Measurements from ENCODE around the gene PLSCR1.
A peak's percentile ranks its signal among the peaks of the same experiment; 100 is the strongest.

Gene PLSCR1

DNA sequence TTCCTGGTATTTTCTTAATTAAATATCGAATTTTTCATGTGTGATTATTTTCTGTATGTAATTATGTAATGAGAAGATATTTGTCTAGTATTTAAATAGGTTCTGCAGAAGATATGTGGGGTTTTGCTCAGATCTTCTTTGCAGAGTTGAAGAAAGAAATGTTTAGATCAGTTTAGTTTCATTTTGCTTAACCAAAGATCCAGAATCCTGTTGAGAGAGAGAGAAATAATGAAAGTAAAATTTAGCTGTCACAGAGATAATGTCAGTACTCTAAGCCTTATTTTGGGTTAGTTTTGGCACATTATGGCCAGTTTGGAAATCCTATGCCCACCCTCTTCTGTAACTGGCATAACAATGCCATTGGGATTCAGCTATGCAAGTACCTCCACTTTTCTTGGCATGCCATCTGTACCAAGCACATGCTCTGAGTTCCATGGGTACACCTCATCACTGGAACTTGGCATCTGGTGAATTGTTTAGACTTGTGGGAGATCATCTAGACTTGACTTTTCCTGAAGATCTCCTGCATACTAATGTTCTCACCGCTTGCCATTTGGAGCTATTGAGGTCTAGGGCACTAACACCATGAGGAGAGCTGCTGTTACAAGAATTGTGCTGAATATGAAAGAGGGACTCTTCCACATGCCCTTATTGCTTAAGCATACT lies 30.9 kb downstream of the PLSCR1 start:
- TF ChIP-seq, protein P1, sequence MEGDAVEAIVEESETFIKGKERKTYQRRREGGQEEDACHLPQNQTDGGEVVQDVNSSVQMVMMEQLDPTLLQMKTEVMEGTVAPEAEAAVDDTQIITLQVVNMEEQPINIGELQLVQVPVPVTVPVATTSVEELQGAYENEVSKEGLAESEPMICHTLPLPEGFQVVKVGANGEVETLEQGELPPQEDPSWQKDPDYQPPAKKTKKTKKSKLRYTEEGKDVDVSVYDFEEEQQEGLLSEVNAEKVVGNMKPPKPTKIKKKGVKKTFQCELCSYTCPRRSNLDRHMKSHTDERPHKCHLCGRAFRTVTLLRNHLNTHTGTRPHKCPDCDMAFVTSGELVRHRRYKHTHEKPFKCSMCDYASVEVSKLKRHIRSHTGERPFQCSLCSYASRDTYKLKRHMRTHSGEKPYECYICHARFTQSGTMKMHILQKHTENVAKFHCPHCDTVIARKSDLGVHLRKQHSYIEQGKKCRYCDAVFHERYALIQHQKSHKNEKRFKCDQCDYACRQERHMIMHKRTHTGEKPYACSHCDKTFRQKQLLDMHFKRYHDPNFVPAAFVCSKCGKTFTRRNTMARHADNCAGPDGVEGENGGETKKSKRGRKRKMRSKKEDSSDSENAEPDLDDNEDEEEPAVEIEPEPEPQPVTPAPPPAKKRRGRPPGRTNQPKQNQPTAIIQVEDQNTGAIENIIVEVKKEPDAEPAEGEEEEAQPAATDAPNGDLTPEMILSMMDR (IDR thresholded peaks at IDR 0.05; ENCODE audit: extremely low read depth, missing control alignments): no peak

DNA sequence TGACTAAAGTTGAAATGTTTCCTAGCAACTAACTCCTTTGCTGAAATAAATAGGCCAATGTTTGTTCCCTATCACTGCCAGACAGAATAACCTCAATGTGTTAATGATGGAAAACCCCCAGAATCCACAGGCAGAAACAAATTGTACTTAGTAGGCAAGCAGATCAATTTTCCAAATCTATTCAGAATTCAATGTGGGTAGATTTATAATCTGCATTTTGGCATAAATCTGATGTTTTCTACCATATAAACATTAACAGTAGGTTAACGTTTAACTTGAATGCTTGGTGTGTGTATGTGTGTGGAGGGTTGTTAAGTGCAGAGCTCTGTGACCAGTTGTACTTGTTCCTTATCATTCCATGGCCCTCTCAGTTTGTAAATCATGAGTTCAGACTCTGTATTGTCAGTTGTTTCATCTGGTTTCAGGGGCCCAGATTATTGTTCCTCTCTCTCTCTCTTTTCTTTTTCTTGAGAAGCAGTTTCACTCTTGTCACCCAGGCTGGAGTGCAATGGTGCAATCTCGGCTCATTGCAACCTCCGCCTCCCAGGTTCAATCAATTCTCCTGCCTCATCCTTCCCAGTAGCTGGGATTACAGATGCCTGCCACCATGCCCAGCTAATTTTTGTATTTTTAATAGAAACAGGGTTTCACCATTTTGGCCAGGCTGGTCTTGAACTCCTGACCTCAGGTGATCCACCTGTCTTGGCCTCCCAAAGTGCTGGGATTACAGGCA lies 32.8 kb downstream of the PLSCR1 start:
- TF ChIP-seq, protein P1 (IDR thresholded peaks at IDR 0.05; ENCODE audit: extremely low read depth, missing control alignments): no peak
- DNase-seq (ENCODE audit: low spot score): no peak

More for the DNA sequence above, 30.9 kb downstream of the PLSCR1 start:
- DNase-seq (ENCODE audit: low spot score): no peak

DNA sequence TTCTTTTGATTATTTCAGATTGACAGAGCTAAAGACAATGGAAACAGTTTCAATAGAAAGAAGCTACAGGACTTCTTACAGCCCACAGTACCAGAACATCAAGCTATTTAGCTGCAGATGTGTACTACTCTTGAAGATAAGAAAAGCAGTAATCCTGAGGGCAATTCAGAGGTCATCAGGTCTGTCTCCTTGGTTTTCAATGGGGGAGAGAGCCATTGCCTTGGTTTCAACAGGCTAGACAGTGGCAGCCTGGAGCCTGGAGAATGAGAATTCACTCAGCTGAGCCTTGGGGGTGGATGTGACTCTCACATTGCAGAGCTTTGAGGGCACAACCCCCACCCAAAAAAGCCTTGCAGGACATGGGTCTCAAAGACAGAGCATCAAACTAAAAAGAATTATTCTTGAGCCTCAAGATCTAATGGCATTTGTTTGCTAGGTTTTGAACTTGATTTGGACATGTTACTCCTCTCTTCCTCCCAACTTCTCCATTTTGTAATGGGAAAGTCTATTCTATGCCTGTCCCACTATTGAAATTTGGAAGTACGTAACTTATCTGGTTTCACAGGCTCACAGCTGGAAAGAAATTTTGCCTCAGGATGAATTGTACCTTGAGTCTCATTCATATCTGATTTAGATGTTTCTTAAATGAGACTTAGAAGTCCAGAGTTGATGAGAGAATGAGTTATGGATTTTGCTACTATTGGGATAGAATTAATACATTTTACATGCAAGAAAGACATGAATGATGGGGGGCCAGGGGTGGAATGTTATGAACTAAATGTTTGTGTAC lies 36.9 kb downstream of the PLSCR1 start:
- no peak for DNase-seq (ENCODE audit: low spot score)
- TF ChIP-seq, protein P1 (IDR thresholded peaks at IDR 0.05; ENCODE audit: extremely low read depth, missing control alignments): no peak

DNA sequence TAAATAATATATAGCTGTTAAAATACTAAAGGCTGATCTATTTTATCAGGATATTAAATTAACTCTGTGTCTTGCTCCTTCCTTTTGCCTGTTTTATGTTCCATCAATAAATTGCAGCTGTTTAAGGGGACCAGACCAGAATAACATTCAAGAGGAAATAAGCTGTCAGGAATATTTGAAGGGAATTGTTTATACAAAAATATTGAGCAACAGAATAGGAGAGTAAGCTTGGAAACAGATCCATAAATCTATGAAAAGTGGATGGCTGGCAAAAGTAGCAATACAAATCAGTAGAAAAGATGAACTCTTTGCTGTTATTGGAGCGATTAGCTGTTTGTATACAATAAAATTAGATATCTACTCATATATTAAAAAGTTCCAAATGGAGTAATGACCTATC lies 38.9 kb downstream of the PLSCR1 start:
- DNase-seq (ENCODE audit: low spot score): no peak
- TF ChIP-seq, protein P1 (IDR thresholded peaks at IDR 0.05; ENCODE audit: extremely low read depth, missing control alignments): no peak

DNA sequence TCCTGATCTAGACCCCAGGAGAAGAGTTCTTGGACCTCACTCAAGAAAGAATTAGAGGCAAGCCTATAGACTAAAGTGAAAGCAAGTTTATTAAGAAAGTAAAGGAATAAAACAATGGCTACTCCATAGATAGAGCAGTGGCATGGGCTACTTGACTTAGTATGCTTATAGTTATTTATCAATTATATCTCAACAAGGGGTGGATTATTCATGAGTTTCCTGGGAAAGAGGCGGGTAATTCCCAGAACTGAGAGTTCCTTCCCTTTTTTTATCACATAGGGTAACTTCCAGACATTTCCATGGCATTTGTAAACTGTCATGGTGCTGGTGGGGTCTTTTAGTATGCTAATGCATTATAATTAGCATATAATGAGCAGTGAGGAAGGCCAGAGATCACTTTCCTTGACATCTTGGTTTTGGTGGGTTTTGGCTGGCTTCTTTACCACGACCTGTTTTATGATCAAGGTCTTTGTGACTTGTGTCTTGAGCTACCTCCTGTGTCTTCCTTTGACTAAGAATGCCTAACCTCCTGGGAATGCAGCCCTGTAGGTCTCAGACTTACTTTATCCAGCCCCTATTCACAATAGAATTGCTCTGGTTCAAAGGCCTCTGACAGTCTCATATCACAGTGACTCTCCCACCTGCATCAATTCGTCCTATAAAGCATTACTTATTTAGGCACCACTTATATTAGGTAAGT lies 39.8 kb downstream of the PLSCR1 start:
- TF ChIP-seq, protein P1 (IDR thresholded peaks at IDR 0.05; ENCODE audit: extremely low read depth, missing control alignments): no peak

DNA sequence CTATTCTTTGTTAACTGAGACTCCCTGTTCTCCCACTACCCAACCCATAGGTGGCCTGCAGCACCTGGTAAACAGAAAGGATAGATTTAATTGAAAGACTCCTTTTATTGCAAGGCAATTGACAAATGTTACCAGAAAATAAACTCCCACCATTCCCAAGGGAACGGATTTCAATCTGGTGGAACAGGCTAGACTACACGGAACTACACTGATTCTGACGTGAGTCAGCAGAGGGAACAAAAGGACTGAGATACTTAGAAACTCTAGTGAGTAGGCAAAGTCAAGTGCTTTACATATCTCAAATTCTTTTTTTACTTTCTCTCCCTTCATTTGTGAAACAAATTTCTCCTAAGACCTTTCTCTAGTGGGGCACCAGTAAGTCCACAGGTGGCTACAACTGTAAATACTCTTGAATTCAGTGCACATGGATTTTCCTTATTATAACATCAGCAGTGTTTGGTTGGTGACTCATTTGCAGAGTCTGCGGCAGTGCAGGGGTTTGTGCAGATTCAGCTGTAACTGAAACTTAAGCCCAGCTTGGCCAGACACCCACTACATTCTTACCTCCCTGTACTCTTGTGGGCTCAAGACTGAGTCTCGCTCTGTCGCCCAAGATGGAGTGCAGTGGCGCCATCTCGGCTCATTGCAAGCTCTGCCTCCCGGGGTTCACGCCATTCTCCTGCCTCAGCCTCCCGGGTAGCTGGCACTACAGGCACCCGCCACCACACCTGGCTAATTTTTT lies 40.8 kb downstream of the PLSCR1 start:
- TF ChIP-seq, protein P1 (IDR thresholded peaks at IDR 0.05; ENCODE audit: extremely low read depth, missing control alignments): no peak
- DNase-seq (ENCODE audit: low spot score): peak; percentile 61

More for the DNA sequence above, 39.8 kb downstream of the PLSCR1 start:
- no peak for DNase-seq (ENCODE audit: low spot score)
